ENCODE data around the gene KCNE1.
"Not testable (repeated sequence)": the region's sequence is repeated elsewhere in the genome, so short reads cannot be mapped to it uniquely, and the experiment has no call there.

The KCNE1 gene

GRCh38 chr21:34427339-34427738 lies 84.7 kb downstream of the KCNE1 start:
- in situ Hi-C loops (cut with MboI; ENCODE audit: low sequenced_read_pairs): not testable (repeated sequence)

GRCh38 chr21:34423805-34424204 lies 88.2 kb downstream of the KCNE1 start, which contains the start of gene SMIM34:
TSS of gene SMIM34 (minus strand) at chr21:34423951. CDS start at chr21:34423839, 112 bp downstream.
- in situ Hi-C loops (cut with MboI; ENCODE audit: low sequenced_read_pairs): not testable (repeated sequence)

GRCh38 chr21:34417448-34418077 lies 94.4 kb downstream of the KCNE1 start:
- in situ Hi-C loops (cut with MboI; ENCODE audit: low sequenced_read_pairs): not testable (repeated sequence)

- in situ Hi-C loops (cut with MboI; ENCODE audit: low sequenced_read_pairs): not testable (repeated sequence)
Observed at GRCh38 chr21:34407294-34407693, 104.7 kb downstream of the KCNE1 start.

GRCh38 chr21:34406676-34407075 lies 105.3 kb downstream of the KCNE1 start:
- in situ Hi-C loops (cut with MboI; ENCODE audit: low sequenced_read_pairs): not testable (repeated sequence)

- in situ Hi-C loops (cut with MboI; ENCODE audit: low sequenced_read_pairs): not testable (repeated sequence)
Observed at GRCh38 chr21:34406102-34406501, 105.9 kb downstream of the KCNE1 start.

GRCh38 chr21:34405686-34406085 lies 106.3 kb downstream of the KCNE1 start:
- in situ Hi-C loops (cut with MboI; ENCODE audit: low sequenced_read_pairs): not testable (repeated sequence)

- in situ Hi-C loops (cut with MboI; ENCODE audit: low sequenced_read_pairs): not testable (repeated sequence)
Observed at GRCh38 chr21:34404742-34405141, 107.3 kb downstream of the KCNE1 start.

- in situ Hi-C loops (cut with MboI; ENCODE audit: low sequenced_read_pairs): not testable (repeated sequence)
Observed at GRCh38 chr21:34400522-34400921, 111.5 kb downstream of the KCNE1 start.

All from HL-60/S4 (cell line).